ENCODE measurements around the gene SRGAP1.
"Not testable (repeated sequence)": the region's sequence is repeated elsewhere in the genome, so short reads cannot be mapped to it uniquely, and the experiment has no call there.

SRGAP1 gene

DNA sequence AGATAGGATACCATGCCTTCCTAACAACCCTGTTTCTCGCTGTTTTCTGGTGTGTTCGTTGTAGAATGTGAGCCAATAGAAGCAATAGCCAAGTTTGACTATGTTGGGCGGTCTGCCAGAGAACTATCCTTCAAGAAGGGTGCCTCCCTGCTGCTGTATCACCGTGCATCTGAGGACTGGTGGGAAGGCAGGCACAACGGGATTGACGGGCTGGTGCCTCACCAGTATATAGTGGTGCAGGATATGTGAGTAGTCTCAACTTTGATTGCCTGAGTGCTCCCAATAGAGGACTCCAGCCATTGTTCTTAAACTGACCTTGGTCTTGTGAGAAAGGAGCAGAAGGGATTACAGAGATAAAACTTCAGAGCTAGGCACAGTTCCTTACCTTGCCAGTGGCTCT lies 281.4 kb downstream of the SRGAP1 start:
- no peak for DNase-seq

DNA sequence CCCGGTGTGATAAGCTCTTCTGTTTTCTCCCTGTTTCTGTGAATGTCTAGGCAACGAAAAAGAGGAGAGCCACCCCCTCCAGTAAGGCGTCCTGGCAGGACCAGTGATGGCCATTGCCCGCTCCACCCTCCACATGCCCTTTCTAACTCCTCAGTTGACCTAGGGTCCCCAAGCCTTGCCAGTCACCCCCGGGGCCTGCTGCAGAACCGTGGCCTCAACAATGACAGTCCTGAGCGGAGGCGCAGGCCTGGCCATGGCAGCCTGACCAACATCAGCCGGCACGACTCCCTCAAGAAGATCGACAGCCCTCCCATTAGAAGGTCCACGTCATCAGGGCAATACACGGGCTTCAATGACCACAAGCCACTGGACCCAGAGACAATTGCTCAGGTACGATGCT lies 283.3 kb downstream of the SRGAP1 start:
- no peak for DNase-seq

DNA sequence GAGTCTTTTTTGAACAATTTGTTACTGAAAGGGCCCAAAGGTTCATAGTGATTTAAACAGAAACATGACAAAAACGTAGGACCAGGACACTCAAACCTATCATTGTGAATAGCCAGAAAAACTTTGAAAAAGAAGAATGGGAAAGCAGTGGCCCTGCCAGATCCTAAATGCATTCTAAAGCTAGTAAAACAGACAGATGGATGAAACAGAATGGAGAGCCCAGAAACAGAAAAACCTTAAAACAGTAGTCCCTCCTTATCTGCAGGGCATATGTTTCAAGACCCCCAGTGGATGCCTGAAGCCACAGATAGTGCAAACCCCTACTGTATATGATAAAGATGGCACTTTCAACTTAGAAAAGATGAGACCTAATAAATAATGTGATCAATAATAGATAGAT lies 283.9 kb downstream of the SRGAP1 start:
- DNase-seq: no peak

DNA sequence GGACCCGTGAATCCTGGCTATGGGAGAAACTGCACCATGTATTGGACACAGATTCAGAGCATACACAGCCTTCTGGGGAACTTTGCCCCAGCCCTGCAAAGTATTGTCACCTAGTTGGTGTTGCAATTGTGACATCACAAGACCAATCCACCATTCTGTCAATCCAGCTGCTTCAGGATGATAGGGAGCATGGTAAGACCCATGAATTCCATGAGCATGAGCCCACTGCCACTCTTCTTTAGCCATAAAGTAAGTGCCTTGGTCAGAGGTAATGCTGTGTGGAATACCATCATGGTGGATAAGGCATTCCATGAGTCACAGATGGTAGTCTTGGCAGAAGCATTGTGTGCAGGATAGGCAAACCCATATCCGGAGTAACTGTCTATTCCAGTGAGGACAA lies 286.0 kb downstream of the SRGAP1 start:
- not testable (repeated sequence) for DNase-seq

DNA sequence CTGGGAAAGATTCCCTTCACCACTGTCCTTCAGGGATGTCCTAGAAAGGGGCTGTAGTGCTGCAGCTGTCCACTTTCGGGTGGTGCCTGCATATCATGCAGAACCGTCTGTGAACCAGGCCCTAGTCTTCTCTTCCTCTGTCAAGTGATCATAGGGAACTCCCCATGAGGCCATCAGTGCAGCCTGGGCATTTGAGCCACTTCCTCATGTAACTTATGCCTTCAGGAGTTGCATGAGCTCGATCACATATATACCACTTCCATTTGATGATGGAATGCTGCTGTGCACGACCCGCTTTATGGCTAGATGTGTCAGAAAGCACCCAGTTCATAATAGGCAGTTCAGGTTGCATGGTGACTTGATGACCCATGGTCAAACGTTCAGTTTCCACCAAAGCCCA lies 287.0 kb downstream of the SRGAP1 start:
- DNase-seq: not testable (repeated sequence)

DNA sequence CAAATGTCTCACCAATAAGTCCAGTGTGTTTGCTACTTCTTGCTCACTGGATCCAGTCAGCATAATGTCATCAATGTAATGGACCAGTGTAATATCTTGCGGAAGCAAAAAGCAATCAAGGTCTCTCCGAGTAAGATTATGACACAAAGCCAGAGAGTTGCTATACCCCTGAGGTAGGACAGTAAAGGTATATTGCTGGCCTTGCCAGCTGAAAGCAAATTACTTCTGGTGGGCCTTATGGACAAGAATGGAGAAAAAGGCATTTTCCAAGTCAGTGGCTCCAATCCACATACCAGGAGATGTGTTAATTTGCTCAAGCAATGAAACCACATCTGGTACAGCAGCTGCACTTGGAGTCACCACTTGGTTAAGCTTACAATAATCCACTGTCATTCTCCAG lies 288.2 kb downstream of the SRGAP1 start:
- DNase-seq: not testable (repeated sequence)

DNA sequence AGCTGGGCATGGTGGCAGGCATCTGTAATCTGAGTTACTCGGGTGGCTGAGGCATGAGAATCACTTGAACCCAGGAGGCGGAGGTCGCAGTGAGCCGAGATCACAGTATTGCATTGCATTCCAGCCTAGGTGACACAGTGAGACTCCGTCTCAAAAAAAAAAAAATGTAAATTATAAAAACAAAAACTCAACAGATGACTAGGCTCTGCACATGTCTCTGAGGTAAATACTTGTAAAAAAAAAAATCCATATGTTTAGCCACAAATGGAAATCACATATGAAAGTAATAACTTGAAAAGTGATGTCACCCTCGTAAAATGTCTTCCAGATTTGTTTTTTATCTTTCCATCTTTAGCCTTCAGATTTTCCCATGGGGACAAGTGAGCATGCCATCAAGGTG lies 292.6 kb downstream of the SRGAP1 start:
- DNase-seq: no peak

DNA sequence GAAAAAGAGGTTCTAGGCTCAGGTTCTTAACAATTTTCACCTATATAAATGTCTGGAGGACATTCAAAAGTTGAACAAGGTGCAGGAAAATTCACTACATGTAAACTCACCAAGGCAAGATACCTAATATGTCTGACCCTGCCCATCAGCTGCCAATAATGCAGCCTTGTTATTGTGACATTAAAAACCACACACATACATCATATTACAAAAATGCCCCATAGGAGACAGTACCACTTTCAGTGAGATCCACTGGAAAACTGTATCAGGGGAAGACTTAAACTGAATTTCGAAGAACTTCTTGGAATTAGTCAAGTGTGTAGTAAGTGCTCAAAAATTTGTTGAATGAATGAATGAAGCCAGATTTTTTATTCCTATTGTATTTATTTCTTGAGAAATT lies 294.5 kb downstream of the SRGAP1 start:
- no peak for DNase-seq

DNA sequence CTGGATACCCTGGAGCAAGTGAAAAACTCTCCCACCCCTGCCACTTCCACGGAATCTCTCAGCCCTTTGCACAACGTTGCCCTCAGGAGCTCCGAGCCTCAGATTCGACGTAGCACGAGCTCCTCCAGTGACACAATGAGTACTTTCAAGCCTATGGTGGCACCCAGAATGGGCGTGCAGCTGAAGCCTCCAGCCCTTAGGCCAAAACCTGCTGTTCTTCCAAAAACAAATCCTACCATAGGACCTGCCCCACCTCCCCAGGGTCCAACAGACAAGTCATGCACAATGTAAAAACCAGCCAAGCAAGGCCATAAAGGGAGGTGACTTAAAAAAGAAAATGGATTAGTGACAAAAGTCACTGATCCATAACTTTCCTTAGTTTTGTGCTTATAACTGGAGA lies 297.9 kb downstream of the SRGAP1 start:
- no peak for DNase-seq

DNA sequence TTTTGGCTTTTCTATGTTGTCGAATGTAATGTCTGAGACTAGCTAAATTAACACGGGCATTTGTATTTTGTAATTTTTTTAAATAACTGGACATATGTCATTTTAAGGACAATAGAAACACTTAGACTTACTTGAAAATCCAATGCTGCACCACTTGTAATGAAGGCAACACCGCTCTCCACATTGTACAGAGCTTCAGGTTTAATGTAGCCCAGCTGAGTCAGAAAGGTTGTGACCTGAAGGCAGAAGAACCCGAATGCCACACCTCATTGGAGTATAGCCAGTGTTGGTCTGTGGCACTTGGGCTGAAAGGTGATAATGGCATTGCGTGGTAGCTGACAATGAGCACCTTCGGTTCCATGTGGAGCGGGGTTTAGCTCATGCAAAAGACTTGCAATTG lies 298.3 kb downstream of the SRGAP1 start:
- no peak for DNase-seq

DNA sequence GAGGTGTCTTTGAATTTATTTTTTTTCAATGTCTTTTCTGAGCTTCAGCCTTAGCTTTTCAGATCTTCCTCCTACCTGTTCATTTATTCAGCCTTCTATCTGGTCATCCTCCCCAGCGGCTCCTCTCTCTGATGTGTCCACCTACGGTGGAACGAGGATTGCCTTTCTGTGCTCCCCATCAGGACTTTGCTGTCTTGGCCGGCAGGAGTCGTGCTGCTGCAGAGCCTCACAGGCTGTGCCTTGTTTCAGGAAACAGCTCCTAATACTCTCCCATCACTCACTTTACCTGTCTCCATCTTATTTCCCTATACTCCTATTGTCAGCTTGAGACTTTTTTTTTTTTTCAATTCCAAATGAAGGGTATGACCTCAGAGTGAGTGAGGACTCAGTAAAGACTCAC lies 300.7 kb downstream of the SRGAP1 start:
- no peak for DNase-seq

DNA sequence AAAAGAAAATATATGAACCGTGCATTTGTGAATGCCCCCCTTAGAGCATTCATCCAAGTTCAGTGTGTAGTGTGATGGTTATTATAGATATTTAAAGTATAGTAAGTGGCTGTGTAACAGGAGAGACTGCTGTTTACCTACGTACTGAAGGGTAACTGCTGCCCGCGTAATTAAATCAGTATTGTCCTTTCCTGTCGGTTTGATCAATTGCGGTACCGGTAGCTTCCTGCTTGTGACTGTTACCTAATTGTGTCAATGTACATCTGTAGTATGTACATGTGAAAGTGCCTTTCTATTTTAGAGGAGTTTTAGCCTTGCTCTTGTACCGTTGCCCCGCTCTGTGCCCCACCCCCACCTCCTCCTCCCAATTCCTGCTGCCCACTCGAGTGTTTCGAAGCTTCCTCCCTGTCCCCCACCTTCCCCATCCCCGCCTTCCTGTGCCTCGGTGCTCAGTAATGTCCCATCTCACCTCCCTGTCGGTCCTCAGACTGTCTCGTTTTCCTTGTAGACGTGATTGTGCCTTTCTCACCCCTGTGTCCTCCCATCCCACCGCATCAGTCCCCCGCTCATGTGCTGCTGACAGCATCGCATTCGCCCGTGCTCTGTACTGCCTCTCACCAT lies 302.6 kb downstream of the SRGAP1 start:
- no peak for DNase-seq

DNA sequence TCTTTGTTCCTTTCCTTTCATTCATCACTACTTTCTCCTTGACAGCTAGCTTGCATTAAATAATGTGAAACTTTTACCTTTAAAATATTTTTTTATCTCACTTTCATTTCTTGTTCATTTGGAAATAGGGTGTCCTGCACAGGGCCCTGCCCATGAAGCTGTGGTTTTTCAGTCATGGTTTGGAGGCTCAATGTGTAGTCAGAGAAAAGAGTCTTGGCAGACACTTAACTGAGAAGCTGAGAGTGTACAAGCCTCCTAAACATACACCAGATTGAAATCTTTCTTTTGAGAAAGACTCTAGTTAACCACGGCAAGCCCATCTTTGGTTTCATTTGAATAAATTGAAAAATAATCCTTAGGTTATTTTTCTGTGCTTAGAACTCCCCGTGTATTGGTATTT lies 303.4 kb downstream of the SRGAP1 start:
- no peak for DNase-seq

DNA sequence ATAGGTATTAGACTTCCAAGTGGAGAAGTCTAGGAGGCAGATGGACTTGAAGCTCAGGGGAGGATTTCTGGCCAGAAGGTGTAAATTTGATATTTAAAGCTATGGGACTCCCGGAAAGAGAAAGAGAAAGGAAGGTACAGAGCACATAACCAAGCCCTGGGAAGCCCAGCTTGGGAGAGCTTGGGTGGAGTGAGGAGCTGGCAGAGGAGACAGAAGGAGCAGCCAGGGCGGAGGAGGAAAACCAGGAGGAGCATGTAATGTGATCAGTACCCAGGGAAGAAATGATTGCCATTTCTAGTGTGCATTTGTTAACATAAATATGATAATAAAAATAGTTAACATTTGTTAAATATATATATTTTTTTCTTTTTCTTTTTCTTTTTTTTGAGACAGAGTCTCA lies 310.2 kb downstream of the SRGAP1 start:
- DNase-seq: no peak

DNA sequence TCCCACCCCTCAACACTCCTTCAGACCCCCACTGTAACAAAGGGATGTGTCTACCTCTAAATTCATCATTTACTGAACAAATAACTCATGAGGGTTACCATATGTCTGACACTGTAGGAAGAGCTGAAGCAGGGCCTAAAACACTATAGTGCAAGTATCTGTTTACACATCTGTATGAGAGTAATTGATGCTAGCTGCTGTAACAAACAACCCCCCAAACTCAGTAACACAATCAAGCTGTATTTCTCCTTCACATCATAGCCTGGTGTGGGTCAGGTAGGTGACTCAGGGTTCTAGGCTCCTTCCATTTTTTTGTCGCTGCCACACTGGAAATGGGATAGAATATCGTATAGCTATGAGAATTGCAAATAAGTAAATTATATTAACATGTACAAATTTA lies 312.6 kb downstream of the SRGAP1 start:
- no peak for DNase-seq

DNA sequence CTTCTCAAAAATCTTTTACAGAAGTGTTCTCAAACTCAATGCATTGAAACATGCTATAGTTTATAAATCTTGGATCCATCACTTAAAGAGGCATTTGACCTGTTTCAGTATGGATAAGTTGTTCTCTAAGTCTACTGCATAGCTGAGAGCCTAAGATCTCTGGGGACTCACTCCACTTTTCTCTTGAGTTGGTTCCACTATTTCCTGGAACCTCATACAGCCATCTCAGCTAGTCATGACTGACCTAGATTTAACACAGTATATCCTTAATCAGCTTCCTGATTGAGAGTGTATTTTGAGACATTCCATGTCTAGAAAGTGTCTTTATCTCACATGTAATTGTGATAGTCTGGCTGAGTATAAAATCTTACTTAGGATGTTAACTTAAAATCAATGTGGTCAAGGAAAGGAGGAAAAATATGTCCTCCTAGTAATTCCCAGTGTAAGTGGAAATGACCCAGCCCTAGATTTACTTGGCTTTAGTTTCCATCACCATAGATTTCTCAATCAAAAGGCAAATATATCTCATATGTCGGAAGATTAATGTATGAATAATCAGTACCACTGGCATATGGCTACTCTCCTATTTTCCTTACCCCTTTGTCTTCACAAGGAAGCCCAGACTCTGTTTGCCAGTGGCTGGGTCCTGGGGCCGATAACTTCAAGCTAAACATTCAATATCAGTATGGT lies 315.7 kb downstream of the SRGAP1 start:
- no peak for DNase-seq

DNA sequence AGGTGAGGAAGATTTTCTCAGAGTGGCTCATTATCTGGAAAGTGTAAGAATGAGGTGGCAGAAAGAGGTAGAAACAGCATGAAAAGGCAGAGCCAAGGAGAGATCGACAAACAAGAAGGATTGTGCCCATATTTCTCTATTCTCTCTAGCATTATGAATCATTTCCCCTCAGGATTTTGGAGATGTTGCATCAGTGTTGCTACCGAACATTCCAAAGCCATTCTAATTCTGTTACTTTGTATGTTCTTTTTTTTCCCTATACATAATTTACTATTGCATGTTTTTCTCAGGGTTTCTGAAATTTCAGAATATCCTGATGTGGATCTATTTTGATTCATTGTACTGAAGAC lies 316.2 kb downstream of the SRGAP1 start:
- no peak for DNase-seq

DNA sequence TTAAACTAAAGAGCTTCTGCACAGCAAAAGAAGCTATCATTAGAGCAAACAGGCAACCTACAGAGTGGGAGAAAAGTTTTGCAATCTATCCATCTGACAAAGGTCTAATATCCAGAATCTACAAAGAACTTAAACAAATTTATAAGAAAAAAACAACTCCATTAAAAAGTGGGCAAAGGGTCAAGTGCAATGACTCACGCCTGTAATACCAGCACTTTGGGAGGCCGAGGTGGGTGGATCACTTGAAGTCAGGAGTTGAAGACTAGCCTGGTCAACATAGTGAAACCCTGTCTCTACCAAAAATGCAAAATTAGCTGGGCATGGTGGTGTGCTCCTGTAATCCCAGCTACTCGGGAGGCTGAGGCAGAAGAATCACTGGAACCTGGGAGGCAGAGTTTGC lies 322.1 kb downstream of the SRGAP1 start:
- DNase-seq: not testable (repeated sequence)

DNA sequence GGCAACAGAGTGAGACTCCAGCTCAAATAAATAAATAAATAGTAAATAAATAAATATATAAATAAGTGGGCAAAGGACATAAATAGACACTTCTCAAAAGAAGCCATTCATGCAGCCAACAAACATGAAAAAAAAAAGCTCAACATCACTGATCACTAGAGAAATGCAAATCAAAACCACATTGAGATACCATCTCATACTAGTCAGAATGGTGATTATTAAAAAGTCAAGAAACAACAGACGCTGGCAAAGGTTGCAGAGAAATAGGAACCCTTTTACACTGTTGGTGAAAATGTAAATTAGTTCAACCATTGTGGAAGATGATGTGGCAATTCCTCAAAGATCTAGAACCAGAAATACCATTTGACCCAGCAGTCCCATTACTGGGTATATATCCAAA lies 322.5 kb downstream of the SRGAP1 start:
- not testable (repeated sequence) for DNase-seq

DNA sequence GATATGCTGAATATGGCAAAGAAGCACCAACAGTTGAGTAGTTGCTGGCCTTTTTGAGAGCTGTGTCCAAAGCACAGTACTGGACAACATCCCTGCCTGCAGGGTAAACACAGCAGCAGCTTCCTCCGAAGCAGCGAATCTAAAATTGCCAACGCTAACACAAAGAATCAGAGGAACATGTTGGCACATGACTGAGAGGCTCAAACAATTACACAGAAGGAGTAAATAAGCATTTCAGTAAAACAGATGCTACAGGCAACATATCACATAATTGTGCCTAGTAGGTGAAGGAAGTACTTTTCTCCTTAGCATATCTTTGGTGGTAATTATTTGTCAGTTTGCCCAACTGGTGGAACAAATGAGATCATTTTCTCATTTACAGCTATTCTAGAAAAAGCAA lies 325.5 kb downstream of the SRGAP1 start:
- no peak for DNase-seq

DNA sequence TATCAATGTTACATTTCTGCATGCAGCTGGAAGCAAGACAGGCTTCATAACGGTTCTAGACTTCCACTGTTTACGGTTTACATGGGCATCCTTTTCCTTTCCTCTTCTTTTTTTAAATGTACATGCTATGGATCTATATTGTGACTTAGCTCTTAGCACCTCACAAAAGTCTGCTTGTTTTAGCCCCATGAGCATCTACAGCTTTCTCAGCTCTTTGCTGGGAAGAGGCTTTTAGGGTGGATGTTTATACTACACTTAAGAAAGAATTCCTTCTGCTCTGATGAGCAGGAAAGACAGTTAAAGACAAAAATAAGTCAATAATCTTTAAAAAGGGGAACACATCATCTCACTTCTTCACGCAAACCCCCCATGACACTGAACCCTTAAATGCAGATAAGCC lies 326.2 kb downstream of the SRGAP1 start:
- no peak for DNase-seq

DNA sequence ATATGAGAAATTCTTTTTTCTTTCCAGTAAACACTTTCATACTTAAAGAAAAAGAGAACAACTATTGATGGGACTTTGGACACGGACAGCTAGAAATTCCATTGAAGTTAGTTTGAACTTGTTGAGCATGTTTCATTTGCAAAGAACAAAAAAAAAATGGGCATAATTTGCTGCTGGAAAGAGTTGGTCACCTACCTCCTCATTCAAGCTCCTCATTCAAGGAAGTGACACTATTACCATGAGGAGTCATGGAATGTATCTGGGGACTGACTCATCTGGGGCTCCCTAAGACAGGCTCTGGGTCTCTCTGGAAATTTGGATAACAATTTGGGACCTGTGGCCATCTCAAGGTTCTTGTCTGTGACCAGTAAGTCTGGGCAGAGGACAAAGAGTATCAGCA lies 327.2 kb downstream of the SRGAP1 start:
- DNase-seq: no peak

DNA sequence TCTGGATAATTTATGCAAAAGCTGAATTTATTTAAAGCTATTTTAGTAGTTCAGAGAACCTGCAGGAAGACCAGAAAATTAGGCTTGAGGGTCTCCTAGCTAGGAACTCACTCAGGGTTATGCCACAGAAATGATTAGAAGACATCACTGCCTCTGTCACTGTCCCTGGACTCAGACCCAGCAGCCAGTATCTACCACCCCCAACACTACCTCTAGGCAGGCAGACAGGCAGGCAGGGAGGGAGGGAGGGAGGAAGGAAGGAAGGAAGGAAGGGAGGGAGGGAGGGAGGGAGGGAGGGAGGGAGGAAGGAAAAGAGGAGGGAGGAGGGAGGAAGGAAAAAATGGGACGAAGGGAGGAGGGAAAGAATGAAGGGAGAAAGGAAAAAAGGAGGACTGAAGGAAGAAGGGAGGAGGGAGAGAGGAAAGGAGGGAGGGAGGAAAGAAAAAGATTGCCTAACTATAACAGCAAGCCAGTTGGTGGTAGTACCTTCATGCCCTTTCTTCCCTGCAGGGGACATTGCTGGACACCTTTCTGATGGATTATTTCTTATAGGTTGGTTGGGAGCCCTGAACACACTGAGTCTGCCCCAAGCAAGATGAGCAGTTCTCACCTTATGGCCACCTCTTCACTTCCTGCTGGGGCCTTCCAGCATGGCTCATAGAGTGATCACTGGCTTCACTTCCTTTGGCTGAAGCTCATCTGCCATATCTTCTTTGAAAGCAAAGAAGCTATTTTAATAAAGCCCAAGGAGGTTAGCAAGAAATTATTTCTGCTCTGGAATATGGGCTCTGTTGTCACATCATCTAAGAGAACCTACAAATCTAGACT lies 327.9 kb downstream of the SRGAP1 start:
- DNase-seq: no peak

DNA sequence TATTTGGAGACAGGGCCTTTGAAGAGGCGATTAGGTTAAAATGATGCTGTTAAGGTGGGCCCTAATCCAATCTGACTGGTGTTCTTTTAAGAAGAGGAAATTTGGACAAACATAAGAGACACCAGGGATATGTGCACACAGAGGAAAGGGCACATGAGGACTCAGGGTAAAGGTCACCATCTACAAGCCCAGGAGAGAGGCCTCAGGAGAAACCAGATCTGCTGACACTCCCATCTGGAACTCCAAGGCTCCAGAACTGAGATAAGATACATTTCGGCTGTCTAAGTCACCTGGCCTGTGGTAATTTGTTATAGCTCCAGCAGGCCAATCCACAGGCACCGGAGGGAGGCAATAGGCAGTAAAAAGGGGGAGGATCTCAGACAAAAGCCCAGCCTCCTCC lies 329.0 kb downstream of the SRGAP1 start:
- no peak for DNase-seq
